GM19452 (cell line): ENCODE data around the gene DSTYK.
A peak's percentile ranks its signal among the peaks of the same experiment; 100 is the strongest.
"Not testable (repeated sequence)": the region's sequence is repeated elsewhere in the genome, so short reads cannot be mapped to it uniquely, and the experiment has no call there.

Source experiments
- ATAC-seq: cut with Tn5 transposase; IDR thresholded peaks from one replicate; pipeline ENCODE4 v1.9.1; 2021; ENCODE audit not compliant: unreplicated experiment

DSTYK gene

DNA sequence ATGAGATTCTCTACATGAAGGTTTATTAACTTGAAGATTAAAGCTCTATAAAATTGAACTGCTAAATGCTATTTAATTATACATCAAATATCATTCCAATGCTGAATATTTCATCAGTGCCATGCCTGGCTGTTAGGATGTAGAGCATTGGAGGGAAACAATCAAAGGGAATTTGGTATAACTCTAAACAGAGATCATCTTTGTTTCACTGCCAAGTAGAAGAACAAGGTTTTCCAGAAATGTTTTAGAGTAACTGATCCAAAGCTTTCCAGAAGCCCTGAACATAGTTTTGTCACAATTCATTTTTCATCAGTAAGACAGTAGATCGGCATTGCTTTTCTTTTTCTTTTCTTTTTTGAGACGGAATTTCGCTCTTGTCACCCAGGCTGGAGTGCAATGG, 5.9 kb upstream of the DSTYK start:
- no peak for ATAC-seq

DNA sequence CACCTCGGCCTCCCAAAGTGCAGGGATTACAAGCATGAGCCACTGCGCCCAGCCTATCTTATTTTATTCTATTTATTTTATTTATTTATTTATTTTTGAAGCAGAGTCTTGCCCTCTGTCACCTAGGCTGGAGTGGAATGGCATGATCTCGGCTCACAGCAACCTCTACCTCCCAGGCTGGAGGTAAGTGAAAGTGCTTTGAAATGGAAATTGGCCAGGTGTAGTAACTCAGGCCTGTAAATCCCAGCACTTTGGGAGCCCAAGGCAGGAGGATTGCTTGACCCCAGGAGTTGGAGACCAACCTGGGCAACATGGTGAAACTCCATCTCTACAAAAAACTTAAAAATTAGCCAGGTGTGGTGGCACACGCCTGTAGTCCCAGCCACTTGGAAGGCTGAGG, 5.1 kb upstream of the DSTYK start:
- ATAC-seq, result no peak

GRCh38 chr1:205214756-205215155, 3.3 kb upstream of the DSTYK start:
- ATAC-seq, result no peak

DNA sequence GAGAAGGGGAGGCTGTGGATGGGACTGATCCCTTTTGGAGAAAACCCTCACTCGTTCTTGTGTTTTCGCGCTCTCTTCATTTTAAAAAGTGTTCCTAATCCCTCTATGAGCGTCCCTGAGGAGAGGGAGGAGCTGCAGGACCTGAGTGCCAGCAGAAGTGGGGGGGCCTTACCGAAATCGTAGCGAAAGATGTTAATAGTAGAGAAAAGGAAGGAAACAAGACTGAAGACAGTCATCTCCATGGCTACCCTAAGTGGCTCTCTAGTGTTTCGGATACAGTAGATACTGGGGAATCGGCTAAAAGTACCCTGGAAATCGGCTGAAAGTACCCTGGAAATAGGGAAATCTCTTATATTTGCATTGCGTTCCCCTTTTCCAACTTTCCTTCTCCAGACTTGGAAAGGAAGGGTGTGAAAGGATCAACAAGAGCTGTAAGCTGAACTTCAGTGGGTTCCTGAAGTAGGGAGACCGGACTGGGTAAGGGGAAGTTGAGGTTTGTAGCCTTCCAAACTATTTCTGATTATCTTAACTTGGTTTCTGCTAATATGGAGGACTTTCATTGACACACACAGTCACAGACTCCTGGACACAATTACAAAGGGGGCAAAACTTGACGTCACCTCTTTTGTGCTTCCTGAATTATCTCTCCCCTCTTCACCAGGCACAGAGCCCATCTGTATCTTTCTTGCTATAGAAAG, 486 bp upstream of the DSTYK start:
- ATAC-seq, result peak; percentile 29

GRCh38 chr1:205210756-205211168, 740 bp downstream of the DSTYK start:
- no peak for ATAC-seq

GRCh38 chr1:205208811-205209210, 2.7 kb downstream of the DSTYK start:
- ATAC-seq, result no peak

DNA sequence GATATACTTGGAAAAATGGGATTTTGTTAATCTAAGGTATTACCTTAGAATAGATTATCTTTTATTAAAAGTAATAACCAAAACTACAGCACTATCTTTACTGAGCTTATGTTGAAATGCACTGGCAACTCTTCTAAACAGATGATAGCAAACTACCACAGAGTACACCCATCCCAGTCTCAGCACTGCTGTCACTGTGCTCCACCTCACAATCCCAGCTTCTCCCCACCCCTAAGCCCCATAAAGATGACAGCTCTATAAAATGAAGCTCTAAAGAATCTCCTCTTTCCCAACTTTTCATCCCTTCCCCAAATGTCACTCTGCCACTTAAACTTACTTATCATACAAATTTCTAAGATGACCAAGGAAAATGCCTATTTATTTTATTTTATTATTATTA, 6.4 kb downstream of the DSTYK start:
- no peak for ATAC-seq

GRCh38 chr1:205204552-205204951, 7.0 kb downstream of the DSTYK start:
- no peak for ATAC-seq

- ATAC-seq, result no peak
These were observed 11.6 kb downstream of the DSTYK start for GRCh38 chr1:205199931-205200299.

GRCh38 chr1:205199090-205199930, 12.2 kb downstream of the DSTYK start:
- ATAC-seq, result no peak

- ATAC-seq, result no peak
These were observed 19.2 kb downstream of the DSTYK start for GRCh38 chr1:205192287-205192686.

GRCh38 chr1:205191622-205192021, 19.9 kb downstream of the DSTYK start:
- ATAC-seq, result no peak

GRCh38 chr1:205190845-205191577, 20.5 kb downstream of the DSTYK start:
- ATAC-seq, result no peak

DNA sequence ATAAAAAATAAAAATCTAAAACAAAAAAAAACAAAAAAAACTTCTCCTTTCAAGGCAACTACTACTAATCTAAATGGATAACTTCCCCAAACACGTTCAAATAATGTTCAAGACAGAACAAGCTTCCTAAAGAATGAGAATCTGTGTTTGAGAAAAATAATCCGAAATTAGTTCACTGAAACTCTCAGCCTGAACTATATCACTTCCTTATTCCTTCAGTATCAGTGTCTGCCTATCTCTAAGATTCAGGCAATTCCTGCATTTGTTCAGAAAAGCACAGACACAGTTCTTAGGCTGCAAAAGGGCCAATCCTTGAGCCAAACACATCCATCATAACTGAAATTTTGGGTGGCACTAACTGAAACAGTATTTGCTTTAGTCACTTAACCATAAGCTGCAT, 22.4 kb downstream of the DSTYK start:
- no peak for ATAC-seq

DNA sequence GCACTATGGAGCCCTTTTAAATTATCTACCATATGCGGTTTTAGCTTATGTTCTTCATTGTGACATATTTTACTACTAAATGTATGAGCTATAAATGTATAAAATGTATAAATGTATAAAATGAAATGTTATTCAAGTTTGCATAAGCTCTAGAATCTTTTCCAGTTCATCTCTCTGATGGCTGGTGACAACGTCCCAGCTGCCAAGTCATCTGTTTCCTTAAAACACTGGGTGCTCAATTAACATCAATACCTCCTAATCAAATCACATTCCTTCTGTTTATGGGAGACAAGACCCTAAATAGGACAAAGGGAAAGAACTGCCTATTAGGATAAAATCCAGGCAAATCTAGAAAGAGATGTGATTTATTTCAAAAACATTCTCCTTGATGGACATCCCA, 22.9 kb downstream of the DSTYK start:
- no peak for ATAC-seq

- no peak for ATAC-seq
These were observed 23.4 kb downstream of the DSTYK start for GRCh38 chr1:205188098-205188497.

- ATAC-seq, result no peak
These were observed 24.1 kb downstream of the DSTYK start for GRCh38 chr1:205187420-205187819.

GRCh38 chr1:205186191-205186590, 25.3 kb downstream of the DSTYK start:
- ATAC-seq, result no peak

DNA sequence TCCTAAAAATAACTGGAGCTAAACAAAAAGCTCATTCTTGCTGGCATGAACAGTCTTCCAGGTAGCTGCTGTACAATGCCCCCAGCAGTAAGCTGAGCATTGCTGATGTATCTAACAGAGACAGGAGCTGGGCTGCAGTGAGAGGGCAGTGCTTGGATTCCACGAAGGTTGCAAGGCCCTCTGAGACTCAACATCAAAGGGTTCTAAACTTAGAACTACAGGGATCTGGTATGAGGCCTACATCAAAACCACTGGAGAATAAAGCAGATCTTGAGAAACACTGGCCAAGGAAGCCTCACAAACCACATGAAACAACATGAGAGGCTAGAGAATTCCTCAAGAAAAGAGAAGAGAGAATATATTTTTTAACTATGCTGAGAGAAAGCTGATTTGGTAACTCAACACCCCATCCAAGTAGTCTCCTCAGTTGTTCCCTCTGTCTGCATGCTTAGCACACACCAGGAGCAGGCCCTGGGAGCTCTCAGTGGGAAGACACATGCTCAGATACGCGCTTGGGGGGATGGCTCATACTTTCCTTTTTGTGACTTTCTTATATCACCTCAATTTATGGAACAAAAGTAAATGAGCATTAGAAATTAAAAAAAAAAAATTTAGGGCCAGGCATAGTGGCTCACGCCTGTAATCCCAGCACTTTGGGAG, 27.7 kb downstream of the DSTYK start:
- no peak for ATAC-seq

DNA sequence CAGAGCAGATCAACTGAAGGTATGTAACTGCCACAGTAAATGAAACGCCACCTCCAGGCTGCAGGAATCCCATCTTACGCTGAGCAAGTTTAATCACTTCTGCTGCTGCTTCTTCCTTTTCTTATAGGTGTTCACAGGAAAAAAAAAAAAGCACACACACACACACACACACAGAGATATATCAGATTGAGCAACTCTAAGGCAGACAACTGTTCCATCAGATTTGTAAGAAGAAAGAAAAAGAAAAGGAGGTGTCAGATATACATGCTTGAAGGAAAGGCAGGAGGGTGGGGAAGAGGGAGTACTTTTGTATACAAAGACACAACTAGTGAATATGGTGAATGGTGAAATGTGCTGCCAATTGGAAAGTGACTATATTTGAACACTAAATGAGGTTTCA, 28.6 kb downstream of the DSTYK start:
- ATAC-seq, result no peak

DNA sequence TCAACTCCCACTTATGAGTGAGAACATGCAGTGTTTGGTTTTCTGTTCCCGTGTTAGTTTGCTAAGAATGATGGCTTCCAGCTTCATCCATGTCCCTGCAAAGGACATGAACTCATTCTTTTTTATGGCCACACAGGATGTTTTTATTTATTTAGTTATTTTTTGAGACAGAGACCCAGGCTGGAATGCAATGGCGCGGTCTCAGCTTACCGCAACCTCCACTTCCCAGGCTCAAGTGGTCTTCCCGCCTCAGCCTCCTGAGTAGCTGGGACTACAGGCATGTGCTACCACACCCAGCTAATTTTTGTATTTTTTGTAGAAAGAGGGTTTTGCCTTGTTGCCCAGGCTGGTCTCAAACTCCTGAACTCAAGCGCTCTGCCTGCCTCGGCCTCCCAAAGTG, 31.2 kb downstream of the DSTYK start:
- not testable (repeated sequence) for ATAC-seq
